Endothelial cell of umbilical vein (primary cell): Measurements from ENCODE around the gene LILRA1. TPM values are rescaled to one million over a fixed set of nuclear protein-coding genes. Genes with fewer than 3 reads are reported as not detected.

Source experiments
- BruUV-seq: library from RNA; stranded (reverse); fragments of 400-500 nt; replicated peaks from 2 replicates; lab custom pipeline; 2021; lab: Mats Ljungman, UMichigan
- CTCF ChIA-PET: fragments of 300-600, 350-600 bp; sonication (Branson Sonifier 250); formaldehyde crosslinking; loops from one replicate; lab custom pipeline; 2021; ENCODE audit warnings: antibody characterized with exemption, inconsistent platforms; lab: Charles Lee
- POLR2A ChIA-PET: fragments of 300-600, 350-600 bp; sonication (Branson Sonifier 250); formaldehyde crosslinking; loops from one replicate; lab custom pipeline; 2021; ENCODE audit warnings: antibody characterized with exemption, inconsistent platforms; lab: Charles Lee
- DNase-seq: peaks from one replicate; pipeline ENCODE4 v3.0.0-alpha.2; 2011; ENCODE audit warnings: low read depth, low spot score
- FAIRE-seq: peaks from 2 replicates; lab custom pipeline; 2011; peaks lifted over from hg19 to GRCh38; lab: Jason Lieb, UNC
- H2AFZ ChIP-seq: 2 replicates; pipeline ENCODE4 v1.6.0; 2012; ENCODE audit warnings: low read depth, low read length, control low read depth, inconsistent platforms
- H3K27ac ChIP-seq: 2 replicates; pipeline ENCODE4 v1.5.1; 2011; ENCODE audit warnings: low read depth, mild to moderate bottlenecking, control low read depth, low read length, moderate library complexity; ENCODE audit not compliant: insufficient read depth
- H3K27me3 ChIP-seq, 2 experiments: 2 replicates each; pipeline versions ENCODE4 v1.6.0 to v1.6.1; 2011; ENCODE audit warnings: low read length in 2 of 2, mixed read lengths in 1 of 2; ENCODE audit not compliant: control insufficient read depth in 2 of 2, insufficient read depth in 2 of 2
- H3K36me3 ChIP-seq, 2 experiments: 2 replicates in 1 of 2; 3 replicates in 1 of 2; pipeline ENCODE4 v1.5.1; 2011; ENCODE audit warnings: low read length in 2 of 2, mild to moderate bottlenecking in 1 of 2, moderate library complexity in 1 of 2; ENCODE audit not compliant: control insufficient read depth in 2 of 2, insufficient read depth in 2 of 2; ENCODE audit errors: extremely low read depth in 1 of 2
- H3K4me1 ChIP-seq: 3 replicates; pipeline ENCODE4 v1.5.1; 2011; ENCODE audit warnings: mild to moderate bottlenecking, low read length; ENCODE audit not compliant: control insufficient read depth, insufficient read depth; ENCODE audit errors: extremely low read depth
- H3K4me2 ChIP-seq: 2 replicates; pipeline ENCODE4 v1.6.1; 2011; ENCODE audit warnings: low read length, control low read depth, mixed read lengths; ENCODE audit not compliant: insufficient read depth
- H3K4me3 ChIP-seq, 3 experiments: fragments of 200-600 bp in 1 of 3; sonication (generic), shearing (Covaris generic) in 1 of 3; replicated peaks in 1 of 3; 2 replicates each; pipeline ENCODE4 v1.5.1; 2011 to 2016; ENCODE audit warnings: control low read depth in 3 of 3, low read length in 3 of 3, mild to moderate bottlenecking in 2 of 3, inconsistent platforms in 1 of 3, low read depth in 1 of 3, moderate library complexity in 1 of 3; ENCODE audit not compliant: insufficient read depth in 1 of 3
- H3K79me2 ChIP-seq: 2 replicates; pipeline ENCODE4 v1.6.0; 2012; ENCODE audit warnings: low read length, inconsistent platforms; ENCODE audit not compliant: control insufficient read depth, insufficient read depth
- H3K9ac ChIP-seq: replicated peaks from 2 replicates; pipeline ENCODE3; 2011; ENCODE audit warnings: low read length, control low read depth; ENCODE audit not compliant: insufficient read depth; ENCODE audit errors: extremely low read depth
- H3K9me1 ChIP-seq: replicated peaks from 3 replicates; pipeline ENCODE4 v1.6.0; 2011; ENCODE audit warnings: mild to moderate bottlenecking, low read length; ENCODE audit not compliant: control insufficient read depth, insufficient read depth; ENCODE audit errors: extremely low read depth
- H3K9me3 ChIP-seq: replicated peaks from 2 replicates; pipeline ENCODE4 v1.5.1; 2012; ENCODE audit warnings: low read length, inconsistent platforms; ENCODE audit not compliant: control insufficient read depth, insufficient read depth
- H4K20me1 ChIP-seq: replicated peaks from 2 replicates; pipeline ENCODE3; 2011; ENCODE audit warnings: mild to moderate bottlenecking, low read length; ENCODE audit not compliant: control insufficient read depth, insufficient read depth; ENCODE audit errors: extremely low read depth
- EZH2 ChIP-seq: IDR thresholded peaks from 2 replicates; pipeline ENCODE4 v1.6.1; 2012; ENCODE audit warnings: borderline replicate concordance, low read depth, mild to moderate bottlenecking, moderate library complexity, low read length, inconsistent platforms; ENCODE audit not compliant: severe bottlenecking
- FOS ChIP-seq: IDR thresholded peaks from 2 replicates; pipeline ENCODE4 v1.6.1; 2011; ENCODE audit warnings: mild to moderate bottlenecking, low read length, moderate library complexity, borderline replicate concordance; ENCODE audit not compliant: insufficient read depth
- GATA2 ChIP-seq: IDR thresholded peaks from 2 replicates; pipeline ENCODE4 v1.7.0; 2011; ENCODE audit warnings: low read depth, mild to moderate bottlenecking, moderate library complexity, mixed read lengths, low read length; ENCODE audit not compliant: insufficient read length, insufficient read depth
- JUN ChIP-seq: IDR thresholded peaks from 2 replicates; pipeline ENCODE4 v1.6.1; 2011; ENCODE audit warnings: borderline replicate concordance, low read depth; ENCODE audit not compliant: insufficient read length, insufficient read depth
- MYC ChIP-seq: IDR thresholded peaks from one replicate; pipeline ENCODE4 v1.6.1; 2011; ENCODE audit warnings: mild to moderate bottlenecking, low read depth, low read length
- POLR2A ChIP-seq: IDR thresholded peaks from 2 replicates; pipeline ENCODE4 v1.6.1; 2012; ENCODE audit warnings: low read depth, mild to moderate bottlenecking, control low read depth, low read length
- POLR2AphosphoS5 ChIP-seq: IDR thresholded peaks from 2 replicates; pipeline ENCODE4 v1.6.1; 2012; ENCODE audit warnings: low read depth, mild to moderate bottlenecking, control low read depth, low read length, moderate library complexity; ENCODE audit not compliant: insufficient read depth
- dilution Hi-C: fragments of 300-500 bp; cut with MboI; formaldehyde crosslinking; loops from one replicate; pipeline ENCODE4 v1.15.0; 2019; ENCODE audit warnings: low sequenced_read_pairs; ENCODE audit not compliant: extremely low pct_ligation_motif_present
- intact Hi-C: fragments of 100-400 bp; cut with micrococcal nuclease; formaldehyde crosslinking; loops from one replicate; pipeline ENCODE4 v1.10.0; 2022
- polyA plus RNA-seq, 4 experiments: library from polyadenylated mRNA; depleted of rRNA in 3 of 4; stranded (reverse) in 3 of 4; unstranded in 1 of 4; fragments of >200 nt; gene quantifications; 2 replicates each; pipeline versions ENCODE4 v1.2.1 to v1.2.3, GENCODE V29; 2011 to 2012; ENCODE audit warnings: missing spikeins in 1 of 4
- total RNA-seq: library from RNA; stranded (reverse); gene quantifications from 2 replicates; pipeline ENCODE4 v1.2.3, GENCODE V29; 2021
- TF ChIP-seq, protein P1 (sequence below), 2 donors: IDR thresholded peaks; 1 replicate in 1 of 2; 2 replicates in 1 of 2; pipeline ENCODE4 v1.5.1; 2011; ENCODE audit warnings: low read length in 2 of 2, mild to moderate bottlenecking in 2 of 2, moderate library complexity in 2 of 2, control low read depth in 1 of 2, inconsistent platforms in 1 of 2, low read depth in 1 of 2; ENCODE audit not compliant: insufficient read depth in 1 of 2; ENCODE audit errors: extremely low read depth in 1 of 2
- TF ChIP-seq, protein P2 (sequence below): IDR thresholded peaks from 2 replicates; pipeline ENCODE4 v1.6.1; 2011; ENCODE audit not compliant: insufficient read depth, insufficient read length

The LILRA1 gene
- total and polyA plus RNA-seq, 2 donors (not counting 3 experiments of a cell fraction or from before 2014, with no cell fraction given) = not detected

DNA sequence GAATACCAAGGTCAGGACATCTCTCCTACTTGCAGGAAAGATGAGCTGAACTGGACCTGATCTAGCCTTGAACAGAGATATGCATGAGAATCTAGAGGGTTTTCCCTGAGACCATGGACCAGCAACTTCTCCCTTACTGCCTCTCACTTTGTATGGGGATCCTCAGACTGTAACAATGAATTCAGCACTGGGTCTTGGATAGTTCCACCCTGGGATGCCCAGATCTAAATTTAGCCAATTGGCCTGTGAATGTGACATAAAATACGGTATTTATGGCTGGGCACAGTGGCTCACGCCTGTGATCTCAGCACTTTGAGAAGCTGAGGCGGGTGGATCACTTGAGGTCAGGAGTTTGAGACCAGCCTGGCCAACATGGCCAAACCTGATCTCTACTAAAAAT, 35.1 kb upstream of the LILRA1 start:
- H3K4me3 ChIP-seq = no peak overlapping the region
- H3K4me1 ChIP-seq = no peaks in the 10 kb centered on the region
- H3K27ac ChIP-seq = no peak overlapping the region
- ChIA-PET POLR2A (no interaction called here), CTCF (no interaction called here)
- dilution Hi-C loops = no loop called here
- H2AFZ ChIP-seq = no peak overlapping the region
- no peak for DNase-seq
- FAIRE-seq = no peak
- H3K4me2 ChIP-seq = no peak overlapping the region
- no peak overlapping the region for H3K9ac ChIP-seq
- no peak for TF ChIP-seq MYC
- TF ChIP-seq, protein P1, sequence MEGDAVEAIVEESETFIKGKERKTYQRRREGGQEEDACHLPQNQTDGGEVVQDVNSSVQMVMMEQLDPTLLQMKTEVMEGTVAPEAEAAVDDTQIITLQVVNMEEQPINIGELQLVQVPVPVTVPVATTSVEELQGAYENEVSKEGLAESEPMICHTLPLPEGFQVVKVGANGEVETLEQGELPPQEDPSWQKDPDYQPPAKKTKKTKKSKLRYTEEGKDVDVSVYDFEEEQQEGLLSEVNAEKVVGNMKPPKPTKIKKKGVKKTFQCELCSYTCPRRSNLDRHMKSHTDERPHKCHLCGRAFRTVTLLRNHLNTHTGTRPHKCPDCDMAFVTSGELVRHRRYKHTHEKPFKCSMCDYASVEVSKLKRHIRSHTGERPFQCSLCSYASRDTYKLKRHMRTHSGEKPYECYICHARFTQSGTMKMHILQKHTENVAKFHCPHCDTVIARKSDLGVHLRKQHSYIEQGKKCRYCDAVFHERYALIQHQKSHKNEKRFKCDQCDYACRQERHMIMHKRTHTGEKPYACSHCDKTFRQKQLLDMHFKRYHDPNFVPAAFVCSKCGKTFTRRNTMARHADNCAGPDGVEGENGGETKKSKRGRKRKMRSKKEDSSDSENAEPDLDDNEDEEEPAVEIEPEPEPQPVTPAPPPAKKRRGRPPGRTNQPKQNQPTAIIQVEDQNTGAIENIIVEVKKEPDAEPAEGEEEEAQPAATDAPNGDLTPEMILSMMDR (IDR thresholded peaks at IDR 0.05; ENCODE audit: extremely low read depth in 1 of 2, insufficient read depth in 1 of 2, low read depth in 1 of 2, low read length in 2 of 2) = no peak
- TF ChIP-seq JUN = no peak
- TF ChIP-seq EZH2 = no peak
- TF ChIP-seq POLR2AphosphoS5 = no peak
- TF ChIP-seq POLR2A = no peak
- TF ChIP-seq, protein P2, sequence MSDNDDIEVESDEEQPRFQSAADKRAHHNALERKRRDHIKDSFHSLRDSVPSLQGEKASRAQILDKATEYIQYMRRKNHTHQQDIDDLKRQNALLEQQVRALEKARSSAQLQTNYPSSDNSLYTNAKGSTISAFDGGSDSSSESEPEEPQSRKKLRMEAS = no peak
- TF ChIP-seq FOS = no peak
- TF ChIP-seq GATA2 = no peak
- no peaks in the 10 kb centered on the region for H4K20me1 ChIP-seq
- H3K9me1 ChIP-seq = no peaks in the 10 kb centered on the region
- intact Hi-C loops = no loop called here
- no peaks in the 10 kb centered on the region for H3K27me3 ChIP-seq
- BruUV-seq = no TSS peak
- H3K9me3 ChIP-seq = no peaks in the 10 kb centered on the region
- H3K36me3 ChIP-seq = no peaks in the 10 kb centered on the region
- no peaks in the 10 kb centered on the region for H3K79me2 ChIP-seq
